A549 (cell line): ENCODE data around the gene DDB1. TPM values are rescaled to one million over a fixed set of nuclear protein-coding genes. Genes with fewer than 3 reads are reported as not detected.
A peak's percentile ranks its signal among the peaks of the same experiment; 100 is the strongest.

Experiments
- ATAC-seq, 2 experiments: fragments of 200-7000 bp in 1 of 2; fragments of >200 bp in 1 of 2; cut with Nextera tagmentation in 1 of 2; cut with Tn5 transposase in 1 of 2; 3 replicates each; pipeline versions ENCODE4 v1.8.0 to v1.9.1; 2018 to 2020; ENCODE audit warnings: mild to moderate bottlenecking in 1 of 2, moderate library complexity in 1 of 2
- CTCF ChIA-PET: fragments of 300-600 bp; sonication (Branson Sonifier 250); formaldehyde crosslinking; extraction: SDS; loops from one replicate; lab custom pipeline; 2021; ENCODE audit warnings: antibody characterized with exemption, inconsistent platforms; lab: Yijun Ruan, JAX
- POLR2A ChIA-PET: fragments of 350-600 bp; formaldehyde crosslinking; extraction: SDS; loops from one replicate; lab custom pipeline; 2021; ENCODE audit warnings: antibody characterized with exemption, inconsistent platforms; lab: Yijun Ruan, JAX
- DNase-seq, 2 experiments: peaks; one replicate each; pipeline versions ENCODE4 v3.0.0 to v3.0.0-alpha.2; 2011 to 2016; ENCODE audit warnings: low read depth in 1 of 2, low spot score in 1 of 2
- FAIRE-seq: peaks from 2 replicates; lab custom pipeline; 2011; peaks lifted over from hg19 to GRCh38; lab: Jason Lieb, UNC
- H3K27ac ChIP-seq, 2 experiments: fragments of >200 bp; sonication (Bioruptor Twin); formaldehyde crosslinking; 3 replicates each; pipeline ENCODE4 v1.5.1; 2016 to 2017
- H3K4me1 ChIP-seq: fragments of >200 bp; sonication (Bioruptor Twin); formaldehyde crosslinking; 3 replicates; pipeline ENCODE4 v1.6.1; 2016
- H3K4me2 ChIP-seq: fragments of >200 bp; sonication (Bioruptor Twin); formaldehyde crosslinking; 3 replicates; pipeline ENCODE4 v1.6.1; 2016
- H3K4me3 ChIP-seq: fragments of >200 bp; sonication (Bioruptor Twin); formaldehyde crosslinking; 3 replicates; pipeline ENCODE4 v1.5.1; 2016
- H3K9me3 ChIP-seq: fragments of >200 bp; sonication (Bioruptor Twin); formaldehyde crosslinking; 3 replicates; pipeline ENCODE4 v1.6.1; 2016
- CBX8 ChIP-seq: fragments of 200-600 bp; sonication (generic); IDR thresholded peaks from 2 replicates; pipeline ENCODE4 v1.6.1; 2016
- ESRRA ChIP-seq: fragments of 150-350 bp; IDR thresholded peaks from 2 replicates; pipeline ENCODE4 v1.6.1; 2014; ENCODE audit warnings: mild to moderate bottlenecking, low read length, borderline replicate concordance
- FOSB ChIP-seq: fragments of 250-450 bp; sonication (Bioruptor Pico); IDR thresholded peaks from 2 replicates; pipeline ENCODE4 v1.5.0; 2020; ENCODE audit warnings: mild to moderate bottlenecking, moderate library complexity
- FOXS1 ChIP-seq: fragments of 250-450 bp; sonication (Bioruptor Pico); IDR thresholded peaks from 2 replicates; pipeline ENCODE4 v1.5.0; 2020; ENCODE audit warnings: mild to moderate bottlenecking, moderate library complexity
- HDAC2 ChIP-seq: fragments of 200-600 bp; sonication (generic); IDR thresholded peaks from 2 replicates; pipeline ENCODE4 v1.6.1; 2016
- HEYL ChIP-seq: fragments of 250-450 bp; sonication (Bioruptor Pico); IDR thresholded peaks from 2 replicates; pipeline ENCODE4 v1.8.0; 2021; ENCODE audit warnings: mild to moderate bottlenecking, moderate library complexity
- HOXB13 ChIP-seq: fragments of 250-450 bp; sonication (Bioruptor Pico); IDR thresholded peaks from 2 replicates; pipeline ENCODE4 v1.5.0; 2020; ENCODE audit warnings: low read depth, mild to moderate bottlenecking, moderate library complexity
- JUN ChIP-seq, 2 experiments: fragments of >200 bp; sonication (Bioruptor Twin); formaldehyde crosslinking; IDR thresholded peaks; 2 replicates in 1 of 2; 3 replicates in 1 of 2; pipeline ENCODE4 v1.6.1; 2016 to 2017
- JUNB ChIP-seq: fragments of >200 bp; sonication (Bioruptor Twin); formaldehyde crosslinking; IDR thresholded peaks from 2 replicates; pipeline ENCODE4 v1.6.1; 2016
- KDM1A ChIP-seq: fragments of 200-600 bp; sonication (generic); IDR thresholded peaks from 2 replicates; pipeline ENCODE4 v1.6.1; 2016; ENCODE audit warnings: low read depth, mild to moderate bottlenecking
- KDM5A ChIP-seq: fragments of 200-600 bp; sonication (generic); IDR thresholded peaks from 2 replicates; pipeline ENCODE4 v1.6.1; 2016; ENCODE audit warnings: antibody characterized with exemption, mild to moderate bottlenecking
- MAFK ChIP-seq: fragments of 450-650 bp; IDR thresholded peaks from 2 replicates; pipeline ENCODE4 v1.6.1; 2014; ENCODE audit not compliant: partially characterized antibody
- MYC ChIP-seq: IDR thresholded peaks from 2 replicates; pipeline ENCODE4 v1.6.1; 2012; ENCODE audit warnings: mild to moderate bottlenecking, inconsistent platforms, low read length, improper control_type of control experiment, borderline replicate concordance
- NFE2L2 ChIP-seq: fragments of 150-350 bp; conservative IDR thresholded peaks from 2 replicates; pipeline ENCODE4 v1.6.1; 2014; ENCODE audit warnings: low read length
- NR3C1 ChIP-seq: fragments of >200 bp; sonication (Bioruptor Twin); formaldehyde crosslinking; IDR thresholded peaks from 3 replicates; pipeline ENCODE4 v1.6.1; 2017
- POLR2A ChIP-seq: IDR thresholded peaks from 2 replicates; pipeline ENCODE4 v1.6.1; 2012; ENCODE audit warnings: mild to moderate bottlenecking, low read length
- RARB ChIP-seq: fragments of 250-450 bp; sonication (Bioruptor Pico); IDR thresholded peaks from 2 replicates; pipeline ENCODE4 v1.8.0; 2021; ENCODE audit warnings: mild to moderate bottlenecking, moderate library complexity
- RFX5 ChIP-seq: fragments of 450-650 bp; IDR thresholded peaks from 2 replicates; pipeline ENCODE4 v1.7.1; 2014; ENCODE audit warnings: antibody characterized with exemption, mild to moderate bottlenecking, moderate library complexity
- RNF2 ChIP-seq: fragments of 200-600 bp; sonication (generic); IDR thresholded peaks from 2 replicates; pipeline ENCODE4 v1.6.1; 2016; ENCODE audit warnings: low read depth, mild to moderate bottlenecking, antibody characterized with exemption, moderate library complexity, borderline replicate concordance
- SREBF2 ChIP-seq: fragments of 450-650 bp; IDR thresholded peaks from 2 replicates; pipeline ENCODE4 v1.6.1; 2014; ENCODE audit warnings: mild to moderate bottlenecking, moderate library complexity
- ZFP36 ChIP-seq: fragments of 450-650 bp; IDR thresholded peaks from 2 replicates; pipeline ENCODE4 v1.6.1; 2014; ENCODE audit warnings: borderline replicate concordance; ENCODE audit not compliant: partially characterized antibody
- WGBS: methylation state at CpG from one replicate; pipeline ENCODE4 v1.1.6; 2017; ENCODE audit errors: missing lambda C conversion rate; 5-methylcytosine and 5-hydroxymethylcytosine counted together
- polyA plus RNA-seq, 4 experiments: library from polyadenylated mRNA; depleted of rRNA in 3 of 4; stranded (reverse); fragments of >200 nt; fragmentation: RNase III in 1 of 4; extraction: RNeasy Plus Mini Kit Qiagen cat#74134 plus additional on column Dnase treatment in 1 of 4; gene quantifications; 2 replicates in 3 of 4; 3 replicates in 1 of 4; pipeline ENCODE4 v1.2.3, GENCODE V29; 2011 to 2017
- TF ChIP-seq, protein P1 (sequence below): IDR thresholded peaks from 2 replicates; pipeline ENCODE4 v1.6.1; 2012

The DDB1 gene
- polyA plus RNA-seq, 2 of the 4 experiments (the other 2 are of a cell fraction), result 149 to 222 TPM

DNA sequence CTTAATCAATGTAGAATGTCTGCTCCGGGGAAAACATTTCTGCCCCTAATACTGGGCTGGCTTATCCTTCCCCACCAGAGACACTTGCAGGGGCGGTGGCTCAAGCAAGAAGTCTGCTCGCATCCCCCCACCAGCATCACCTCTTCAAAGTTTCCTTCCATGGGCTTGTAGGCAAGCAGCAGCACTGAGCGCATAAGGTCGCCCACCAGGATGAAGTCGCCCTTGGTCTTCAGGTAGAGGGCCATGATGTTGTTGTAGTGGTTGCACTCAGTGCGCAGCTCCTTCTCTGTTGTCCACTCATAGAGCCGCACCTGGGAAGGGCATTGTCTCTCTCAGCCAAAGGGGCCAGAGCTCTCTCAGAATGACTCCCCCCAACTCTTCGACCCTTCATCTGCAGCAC lies 29.2 kb downstream of the DDB1 start:
- DNase-seq (no peak), ATAC-seq (no peak), FAIRE-seq (no peak)
- no peaks in the 10 kb centered on the region for H3K9me3 ChIP-seq
- H3K4me2 ChIP-seq, result no peak overlapping the region
- TF ChIP-seq MYC (no peak), FOSB (CRISPR knock-in tag) (no peak), KDM5A (no peak)
- ChIA-PET CTCF (no interaction called here), POLR2A (no interaction called here)
- H3K4me1 ChIP-seq, result no peaks in the 10 kb centered on the region
- 89% methylated on average over 9 of the region's 9 CpGs for WGBS
- H3K27ac ChIP-seq, result no peak overlapping the region
- H3K4me3 ChIP-seq, result no peak overlapping the region

- CTCF ChIA-PET, result interaction anchor here (1.5 kb wide), 1 partner anchor 34 kb away, joined by 6 read pairs; no protein-coding TSS in a partner anchor
- FAIRE-seq (no peak), DNase-seq (no peak), ATAC-seq (no peak)
- WGBS, result 94% methylated on average over 13 of the region's 13 CpGs
- H3K4me3 ChIP-seq, result no peak overlapping the region
- no peaks in the 10 kb centered on the region for H3K9me3 ChIP-seq
- H3K27ac ChIP-seq, result no peak overlapping the region
- peaks cover 2% of the 10 kb centered on the region; the same call in 1 of the 3 replicates for H3K4me1 ChIP-seq
- POLR2A ChIA-PET, result no interaction called here
- TF ChIP-seq JUN (IDR thresholded peaks at IDR 0.05) (no peak), HOXB13 (CRISPR knock-in tag) (no peak), FOXS1 (CRISPR knock-in tag) (no peak), MAFK (no peak), NR3C1 (no peak), FOSB (CRISPR knock-in tag) (no peak), NFE2L2 (no peak), POLR2A (no peak), HDAC2 (no peak), ESRRA (no peak), RFX5 (no peak), JUNB (no peak)
- TF ChIP-seq, protein P1, sequence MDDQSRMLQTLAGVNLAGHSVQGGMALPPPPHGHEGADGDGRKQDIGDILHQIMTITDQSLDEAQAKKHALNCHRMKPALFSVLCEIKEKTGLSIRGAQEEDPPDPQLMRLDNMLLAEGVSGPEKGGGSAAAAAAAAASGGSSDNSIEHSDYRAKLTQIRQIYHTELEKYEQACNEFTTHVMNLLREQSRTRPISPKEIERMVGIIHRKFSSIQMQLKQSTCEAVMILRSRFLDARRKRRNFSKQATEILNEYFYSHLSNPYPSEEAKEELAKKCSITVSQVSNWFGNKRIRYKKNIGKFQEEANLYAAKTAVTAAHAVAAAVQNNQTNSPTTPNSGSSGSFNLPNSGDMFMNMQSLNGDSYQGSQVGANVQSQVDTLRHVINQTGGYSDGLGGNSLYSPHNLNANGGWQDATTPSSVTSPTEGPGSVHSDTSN, result no peak
- TF ChIP-seq, all 56 proteins: peak for 0
- H3K4me2 ChIP-seq, result no peak overlapping the region
These were observed 30.4 kb downstream of the DDB1 start for GRCh38 chr11:61302550-61302949.

GRCh38 chr11:61298663-61299244 lies 34.2 kb downstream of the DDB1 start:
- peaks cover 10% of the 10 kb centered on the region; the same call in 1 of the 3 replicates for H3K4me1 ChIP-seq
- FAIRE-seq (no peak), DNase-seq (no peak), ATAC-seq (no peak)
- H3K9me3 ChIP-seq, result no peaks in the 10 kb centered on the region
- CTCF ChIA-PET, result interaction anchor here (1.0 to 1.7 kb wide), 4 partner anchors 8 to 38 kb away, joined by 3 to 4 read pairs (median 4); no protein-coding TSS in a partner anchor
- 82% methylated on average over 4 of the region's 4 CpGs for WGBS
- H3K4me2 ChIP-seq, result no peak overlapping the region
- TF ChIP-seq POLR2A (no peak), CBX8 (no peak), HEYL (CRISPR knock-in tag) (no peak), KDM1A (no peak), ESRRA (no peak), RARB (CRISPR knock-in tag) (no peak), FOXS1 (CRISPR knock-in tag) (no peak), MAFK (no peak)
- H3K27ac ChIP-seq, result no peak overlapping the region
- no peak overlapping the region for H3K4me3 ChIP-seq
- POLR2A ChIA-PET, result no interaction called here

- DNase-seq (no peak), ATAC-seq (no peak), FAIRE-seq (no peak)
- Histone ChIP-seq H3K4me1 (peaks cover 14% of the 10 kb centered on the region; the same call in 1 of the 3 replicates), H3K27ac (0 out of 6 replicates have a peak overlapping the region, but pooled peaks of 1 of the 2 experiments have one; percentile 8), H3K4me2 (no peak overlapping the region), H3K4me3 (no peak overlapping the region)
- POLR2A ChIA-PET, result no interaction called here
- 71% methylated on average over 5 of the region's 5 CpGs for WGBS
- TF ChIP-seq SREBF2, result no peak
- TF ChIP-seq RNF2, result no peak
- no peak for TF ChIP-seq ZFP36
- TF ChIP-seq, all 56 proteins: peak for 0
- no peaks in the 10 kb centered on the region for H3K9me3 ChIP-seq
- CTCF ChIA-PET, result interaction anchor here (1.1 to 1.7 kb wide), 5 partner anchors 26 to 95 kb away, joined by 3 to 5 read pairs (median 3); partner anchors contain the start of gene TMEM216
These were observed 35.2 kb downstream of the DDB1 start for GRCh38 chr11:61297746-61298145.
